Spleen (tissue), 7 donors: ENCODE data around the gene MUC4.

Experiments
- POLR2AphosphoS5 ChIP-seq, 3 donors: sonication (generic); formaldehyde crosslinking; IDR thresholded peaks; one replicate each; pipeline ENCODE4 v1.5.1; 2017; ENCODE audit warnings: antibody characterized with exemption in 3 of 3
- TF ChIP-seq, protein P1 (sequence below), 11 experiments: fragments of 200-600 bp in 7 of 11; fragments of 450-650 bp in 4 of 11; sonication (generic) in 4 of 11; IDR thresholded peaks in 8 of 11; conservative IDR thresholded peaks in 3 of 11; 1 replicate in 7 of 11; 2 replicates in 4 of 11; pipeline versions ENCODE4 v1.4.0 to v1.8.0; 2016 to 2021; ENCODE audit warnings: antibody characterized with exemption in 11 of 11, inconsistent platforms in 4 of 11, mild to moderate bottlenecking in 1 of 11
- donor health status: DM: no; HTN: no; CAD: no; lungs with moderate emphysema.
- donor health status: DM: no; HTN: no; CAD: no.
- donor health status: DM: no; HTN: no; CAD: no.

DNA sequence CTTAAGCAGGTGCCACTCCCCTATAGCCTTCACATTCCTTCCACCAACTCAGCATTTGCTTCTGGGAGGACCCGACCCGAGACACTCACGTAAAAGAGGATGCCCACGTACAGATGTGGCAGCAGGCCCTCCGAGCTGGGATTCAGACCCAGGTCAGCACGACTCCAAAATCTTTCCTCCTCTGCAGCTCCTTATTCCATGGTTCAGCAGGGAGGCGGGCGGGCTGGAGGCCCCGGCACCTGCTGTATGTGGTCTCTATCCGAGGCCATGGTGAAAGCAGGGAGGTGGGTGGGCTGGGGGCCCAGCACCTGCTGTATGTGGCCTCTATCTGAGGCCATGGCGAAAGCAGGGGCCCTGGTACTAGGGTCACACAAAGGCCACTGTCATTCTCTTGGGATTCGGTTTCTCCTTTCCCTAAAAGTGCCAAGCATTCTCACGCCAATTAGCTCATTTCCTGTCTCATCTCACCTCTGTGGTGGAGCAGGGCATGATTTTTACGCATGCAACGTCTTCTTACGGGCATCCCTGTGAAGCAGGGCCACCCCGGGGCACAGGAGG, 5.9 kb upstream of the MUC4 start:
- TF ChIP-seq, protein P1, sequence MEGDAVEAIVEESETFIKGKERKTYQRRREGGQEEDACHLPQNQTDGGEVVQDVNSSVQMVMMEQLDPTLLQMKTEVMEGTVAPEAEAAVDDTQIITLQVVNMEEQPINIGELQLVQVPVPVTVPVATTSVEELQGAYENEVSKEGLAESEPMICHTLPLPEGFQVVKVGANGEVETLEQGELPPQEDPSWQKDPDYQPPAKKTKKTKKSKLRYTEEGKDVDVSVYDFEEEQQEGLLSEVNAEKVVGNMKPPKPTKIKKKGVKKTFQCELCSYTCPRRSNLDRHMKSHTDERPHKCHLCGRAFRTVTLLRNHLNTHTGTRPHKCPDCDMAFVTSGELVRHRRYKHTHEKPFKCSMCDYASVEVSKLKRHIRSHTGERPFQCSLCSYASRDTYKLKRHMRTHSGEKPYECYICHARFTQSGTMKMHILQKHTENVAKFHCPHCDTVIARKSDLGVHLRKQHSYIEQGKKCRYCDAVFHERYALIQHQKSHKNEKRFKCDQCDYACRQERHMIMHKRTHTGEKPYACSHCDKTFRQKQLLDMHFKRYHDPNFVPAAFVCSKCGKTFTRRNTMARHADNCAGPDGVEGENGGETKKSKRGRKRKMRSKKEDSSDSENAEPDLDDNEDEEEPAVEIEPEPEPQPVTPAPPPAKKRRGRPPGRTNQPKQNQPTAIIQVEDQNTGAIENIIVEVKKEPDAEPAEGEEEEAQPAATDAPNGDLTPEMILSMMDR (IDR thresholded peaks at IDR 0.05 in 8 of 11, conservative IDR thresholded peaks at IDR 0.05 in 3 of 11) = no peak
- TF ChIP-seq POLR2AphosphoS5 (IDR thresholded peaks at IDR 0.05) = no peak
